HG03354 (cell line): ENCODE measurements around the gene YAF2.
"Not testable (repeated sequence)": the region's sequence is repeated elsewhere in the genome, so short reads cannot be mapped to it uniquely, and the experiment has no call there.

Experiments used
- ATAC-seq: cut with Tn5 transposase; IDR thresholded peaks from one replicate; pipeline ENCODE4 v1.9.1; 2021; ENCODE audit warnings: mild to moderate bottlenecking; ENCODE audit not compliant: unreplicated experiment, poor library complexity, severe bottlenecking

YAF2 gene

DNA sequence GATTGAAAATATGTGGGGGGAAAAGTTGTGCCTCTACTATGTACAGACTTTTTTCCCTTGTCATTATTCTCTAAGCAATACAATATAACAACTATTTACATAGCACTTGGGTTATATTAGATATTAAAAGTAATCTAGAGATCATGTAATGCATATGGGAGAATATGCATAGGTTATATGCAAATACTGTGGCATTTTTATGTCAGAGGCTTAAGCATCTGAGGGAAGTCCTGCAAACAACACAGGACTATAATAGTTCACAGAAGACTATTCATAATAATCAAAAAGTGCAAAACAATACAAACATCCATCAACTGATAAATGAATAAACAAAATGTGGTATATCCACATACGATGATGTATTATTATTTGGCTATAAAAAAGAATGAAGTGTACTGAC is 33.7 kb downstream of the YAF2 start:
- no peak for ATAC-seq

DNA sequence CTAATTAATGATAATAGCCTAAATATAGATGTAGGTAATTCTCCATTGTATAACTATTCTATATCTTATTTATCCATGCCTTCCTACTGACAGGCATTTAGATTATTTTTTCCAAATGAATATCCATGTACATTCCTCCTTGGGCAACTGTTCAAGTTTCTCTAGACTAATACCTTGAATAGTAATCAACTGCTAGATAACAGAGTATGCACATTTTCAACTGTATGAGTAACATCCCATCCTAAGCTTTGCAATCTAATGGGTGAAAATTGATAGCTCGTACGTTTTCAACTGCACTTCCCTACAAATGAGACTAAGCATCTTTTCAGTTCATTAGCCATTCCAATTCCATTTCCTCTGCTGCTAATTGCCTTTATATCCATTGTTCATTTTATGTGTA is 37.0 kb downstream of the YAF2 start:
- ATAC-seq, result no peak

DNA sequence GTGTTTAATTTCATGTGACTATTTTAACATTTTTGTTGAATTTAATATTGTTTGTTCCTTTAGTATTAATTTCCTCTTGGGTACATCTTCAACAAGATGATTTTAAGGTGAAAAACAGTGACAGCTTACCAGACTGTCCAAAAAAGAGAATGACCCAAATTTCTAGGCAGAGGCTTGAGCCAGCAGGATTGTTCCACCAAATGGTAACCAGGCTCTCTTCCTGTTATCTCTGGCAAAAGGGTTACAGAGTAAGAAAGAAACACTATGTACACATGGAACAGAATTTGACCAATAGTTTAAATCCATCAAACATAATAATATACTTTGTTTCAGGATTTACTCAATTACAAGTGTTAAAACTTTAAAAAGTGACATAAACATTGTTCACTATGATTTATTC is 39.0 kb downstream of the YAF2 start:
- ATAC-seq, result no peak

DNA sequence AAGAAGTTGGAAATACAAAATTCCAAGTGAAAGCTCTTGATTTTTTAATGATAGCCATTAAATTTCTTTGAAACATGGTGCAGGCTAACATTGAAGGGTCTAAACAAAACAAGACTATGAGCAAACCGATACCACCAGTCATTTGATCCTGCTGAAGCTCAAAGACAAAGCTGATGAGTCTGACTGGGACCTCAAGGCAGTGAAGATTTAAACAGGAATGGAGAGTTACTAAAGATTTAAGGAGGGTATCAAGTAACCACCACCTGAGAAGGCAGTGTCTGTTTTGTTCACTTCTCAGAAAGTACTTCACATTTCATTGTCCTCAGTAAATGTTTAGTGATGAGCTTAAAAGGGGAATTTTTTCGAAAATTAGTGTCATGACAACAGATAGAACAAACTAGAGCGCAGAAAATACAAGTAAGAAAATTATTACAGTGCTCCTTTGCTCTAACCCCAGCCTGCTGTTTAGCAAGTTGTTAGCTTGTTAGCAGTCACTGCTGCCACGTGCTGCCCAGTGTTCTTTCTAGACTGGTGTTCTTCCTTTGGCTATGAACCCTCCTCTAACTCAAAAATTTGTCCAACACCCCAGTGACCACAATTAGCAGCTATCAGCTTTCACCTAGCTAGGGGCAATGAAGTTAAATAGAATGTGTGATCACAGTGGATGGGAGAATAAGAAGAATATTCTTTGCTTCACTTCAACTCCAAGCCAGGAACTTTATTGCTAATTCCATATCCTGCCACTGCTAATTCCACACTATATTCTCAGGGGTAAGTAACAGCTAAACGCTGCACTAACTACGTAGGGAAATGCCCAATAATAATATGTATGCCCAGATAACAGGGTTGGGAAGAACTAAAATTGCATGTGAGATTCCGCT is 41.1 kb downstream of the YAF2 start:
- ATAC-seq, result no peak

DNA sequence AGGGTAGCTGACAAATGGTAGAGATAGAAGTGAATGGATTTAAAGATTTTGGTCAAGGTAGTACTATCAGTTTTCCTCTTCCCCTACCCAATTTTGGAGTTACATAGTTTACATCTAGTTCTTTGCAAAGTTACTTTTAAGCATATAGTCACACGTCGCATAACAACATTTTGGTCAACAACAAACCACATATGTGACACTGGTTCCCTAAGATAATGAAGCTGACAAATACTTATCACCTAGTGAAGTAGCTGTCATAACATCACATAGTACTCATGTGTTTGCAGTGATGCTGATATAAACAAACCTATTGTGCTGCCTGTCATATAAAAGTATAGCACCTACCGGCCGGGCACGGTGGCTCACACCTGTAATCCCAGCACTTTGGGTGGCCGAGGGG is 45.4 kb downstream of the YAF2 start:
- ATAC-seq, result no peak

DNA sequence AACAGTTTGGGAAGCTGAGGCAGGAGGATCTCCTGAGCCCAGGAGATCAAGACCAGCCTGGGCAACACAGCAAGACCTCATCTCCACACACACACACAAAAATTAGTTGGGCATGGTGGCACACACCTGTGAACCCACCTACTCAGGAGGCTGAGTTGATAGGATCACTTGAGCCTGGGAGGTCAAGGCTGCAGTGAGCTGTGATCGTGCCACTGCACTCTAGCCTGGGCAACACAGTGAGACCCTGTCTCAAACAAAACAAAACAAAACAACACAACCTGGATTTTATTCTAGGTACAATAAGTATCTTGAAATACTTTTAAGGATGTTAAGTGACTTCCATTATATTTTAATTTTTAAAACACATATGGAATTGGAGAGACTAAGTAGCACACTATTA is 45.8 kb downstream of the YAF2 start:
- ATAC-seq, result no peak

DNA sequence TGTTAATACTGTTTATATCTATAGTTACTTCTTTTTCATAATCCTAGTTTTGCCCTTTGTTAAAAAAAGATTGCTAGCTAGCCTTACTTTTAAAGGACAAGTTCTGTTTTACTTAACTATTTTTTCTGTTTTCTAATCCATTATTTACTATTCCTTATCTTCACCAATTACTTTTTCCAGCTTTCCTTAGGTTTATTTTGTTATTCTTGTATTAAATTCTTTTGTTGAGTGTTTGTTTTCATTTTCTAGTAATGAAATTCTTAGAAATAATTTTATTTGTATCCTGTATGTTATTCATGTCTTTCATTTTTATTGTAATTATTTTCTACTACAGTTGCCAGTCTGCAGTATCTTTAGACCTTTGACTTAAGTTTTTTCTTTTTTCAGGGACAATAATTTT is 47.7 kb downstream of the YAF2 start:
- no peak for ATAC-seq

DNA sequence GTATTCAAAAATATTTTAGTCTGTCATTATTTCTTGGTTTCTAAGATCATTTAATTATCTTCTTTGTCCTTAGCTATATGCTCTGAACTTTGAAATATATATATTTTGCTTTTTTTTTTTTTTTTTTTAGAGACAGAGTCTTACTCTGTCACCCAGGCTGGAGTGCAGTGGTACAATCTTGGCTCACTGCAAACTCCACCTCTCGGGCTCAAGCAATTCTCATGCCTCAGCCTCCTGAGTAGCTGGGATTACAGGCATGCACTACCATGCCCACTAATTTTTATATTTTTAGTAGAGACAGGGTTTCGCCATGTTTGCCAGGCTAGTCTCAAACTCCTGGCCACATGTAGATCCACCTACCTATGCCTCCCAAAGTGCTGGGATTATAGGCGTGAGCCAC is 49.8 kb downstream of the YAF2 start:
- not testable (repeated sequence) for ATAC-seq

DNA sequence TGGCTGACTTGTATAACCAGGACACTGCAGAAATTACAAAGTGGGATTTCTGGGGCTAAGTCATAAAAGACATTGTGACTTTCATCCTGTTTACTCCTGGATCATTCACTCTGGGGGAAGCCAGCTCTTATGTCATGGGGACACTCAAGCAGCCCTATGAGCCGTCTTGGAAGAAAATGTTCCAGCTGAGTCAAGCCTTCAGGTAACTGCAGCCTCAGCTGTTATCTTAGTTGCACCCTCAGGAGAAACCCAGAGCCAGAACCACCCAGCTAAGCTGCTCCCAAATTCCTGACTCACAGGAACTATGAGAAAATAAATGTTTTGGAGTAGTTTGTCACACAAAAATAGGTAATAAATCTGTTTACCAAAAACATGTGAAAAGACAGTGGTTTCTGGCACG is 50.2 kb downstream of the YAF2 start:
- no peak for ATAC-seq

DNA sequence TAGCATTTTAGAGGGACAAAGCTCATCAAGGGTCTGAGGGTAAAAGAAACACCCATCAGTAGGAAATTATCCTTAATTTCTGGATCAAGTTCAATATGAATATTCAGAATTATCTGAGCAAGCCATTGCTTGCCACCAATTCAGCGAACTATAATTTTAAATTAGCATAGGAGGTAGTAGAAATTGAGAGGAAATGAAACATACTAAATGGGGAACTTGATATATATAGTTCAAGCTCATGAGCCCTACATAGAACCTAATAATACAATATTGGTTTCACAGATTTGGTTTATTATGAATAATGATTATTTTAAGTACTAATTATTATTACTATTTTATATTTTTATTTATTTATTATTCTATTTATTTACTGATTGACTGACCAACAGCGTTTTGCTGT is 51.3 kb downstream of the YAF2 start:
- no peak for ATAC-seq

DNA sequence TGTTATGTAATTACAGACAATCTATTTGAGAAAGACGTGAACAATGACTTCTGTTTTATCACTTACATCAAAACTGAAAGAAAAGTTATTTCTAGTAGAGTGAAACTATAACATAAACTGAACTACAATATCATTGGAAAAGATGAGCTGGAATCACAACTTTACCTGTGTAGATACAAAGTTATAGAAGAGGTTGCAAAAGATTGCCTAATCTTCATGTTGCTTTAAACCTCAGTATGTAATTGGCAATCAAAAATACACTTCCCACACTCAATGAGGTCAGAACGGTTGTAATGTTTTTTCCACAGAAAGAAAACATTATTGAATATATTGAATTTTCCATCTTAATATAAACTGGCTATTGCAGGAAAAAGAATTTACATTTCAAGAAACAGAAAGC is 55.7 kb downstream of the YAF2 start:
- no peak for ATAC-seq

DNA sequence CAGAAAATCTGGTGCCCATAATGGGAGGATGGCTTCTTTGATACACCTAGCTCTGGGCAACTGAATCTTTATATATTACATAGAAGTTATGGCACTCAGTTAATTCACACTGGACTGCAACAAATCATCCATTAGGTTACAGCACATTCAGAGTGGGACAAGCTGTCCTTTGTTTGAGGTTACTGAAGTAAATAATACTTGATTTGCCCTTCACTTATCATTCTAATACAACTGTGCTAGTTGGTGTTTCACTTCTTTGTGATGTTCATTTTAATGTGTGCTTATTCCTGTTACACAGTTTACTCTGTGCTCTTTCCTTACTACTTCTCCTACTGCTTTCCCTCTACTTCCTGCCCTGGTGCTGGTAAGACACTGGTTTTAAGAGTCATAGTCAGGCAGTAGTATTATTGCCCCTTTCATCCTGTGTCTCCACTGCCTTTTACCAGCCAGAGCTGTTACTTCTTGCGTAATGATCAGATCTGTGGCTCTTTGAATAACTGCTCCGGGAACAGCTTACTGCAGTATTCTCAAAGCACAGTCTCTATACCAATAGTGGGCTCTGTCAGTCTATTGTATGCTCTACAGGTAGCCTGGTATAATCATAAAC is 57.0 kb downstream of the YAF2 start:
- no peak for ATAC-seq

DNA sequence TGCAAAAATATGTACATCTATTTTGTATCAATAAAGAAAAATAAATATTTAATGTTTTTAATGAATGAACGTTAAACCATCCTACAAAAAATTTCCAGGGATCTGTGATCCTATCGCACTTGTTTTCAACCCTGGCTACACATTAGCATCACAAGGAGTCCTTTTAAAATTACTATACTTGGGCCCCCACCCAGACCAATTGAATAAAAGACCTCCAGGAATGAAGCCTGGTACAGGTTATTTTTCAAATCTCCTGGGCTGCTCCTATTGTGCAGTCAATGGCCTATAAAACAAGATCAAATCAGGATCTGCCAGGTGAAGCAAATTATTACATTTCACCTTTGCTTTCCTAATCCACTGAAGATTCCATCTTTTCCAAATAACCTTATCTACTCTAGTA is 59.9 kb downstream of the YAF2 start:
- ATAC-seq, result no peak

DNA sequence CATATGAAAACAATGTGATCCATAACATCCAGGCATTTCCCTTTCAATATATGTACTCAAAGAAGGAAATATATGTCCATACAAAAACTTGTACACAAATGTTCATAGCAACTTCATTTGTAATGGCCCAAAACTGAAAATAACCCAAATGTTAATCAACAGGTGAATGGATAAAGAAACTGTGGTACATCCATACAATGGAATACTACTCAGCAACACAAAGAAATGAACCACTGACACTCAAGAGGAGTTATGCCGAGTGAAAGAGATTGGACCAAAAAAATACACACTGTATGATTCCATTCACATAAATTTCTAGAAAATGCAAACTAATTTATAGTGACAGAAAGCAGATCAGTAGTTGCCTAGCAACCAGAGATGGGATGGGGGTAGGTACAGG is 63.1 kb downstream of the YAF2 start:
- ATAC-seq, result no peak

DNA sequence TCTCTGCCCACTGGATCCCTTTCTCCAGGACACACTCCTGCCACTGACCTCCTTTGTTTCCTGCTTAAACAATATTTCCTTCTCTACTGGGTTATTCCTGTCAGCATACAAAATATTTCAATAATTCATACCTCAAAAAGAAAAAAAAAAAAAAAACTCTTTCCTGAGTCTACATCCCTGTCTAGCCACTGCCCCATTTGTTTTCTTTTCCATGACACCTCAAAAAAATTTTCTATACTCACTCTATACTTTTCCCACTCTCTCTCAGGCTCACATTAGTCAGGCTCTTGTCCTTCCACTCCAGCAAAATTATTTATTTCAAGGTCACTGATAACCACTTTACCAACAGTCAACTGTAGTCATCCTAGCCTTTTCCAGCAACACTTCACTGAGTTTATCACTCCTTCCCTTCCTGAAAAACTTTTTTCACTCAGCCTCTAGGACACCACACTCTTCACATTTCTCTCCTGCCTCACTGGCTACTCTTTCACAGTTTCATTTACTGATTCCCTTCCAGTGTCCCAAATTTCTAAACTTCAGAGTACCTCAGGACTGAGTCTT is 64.0 kb downstream of the YAF2 start:
- no peak for ATAC-seq

DNA sequence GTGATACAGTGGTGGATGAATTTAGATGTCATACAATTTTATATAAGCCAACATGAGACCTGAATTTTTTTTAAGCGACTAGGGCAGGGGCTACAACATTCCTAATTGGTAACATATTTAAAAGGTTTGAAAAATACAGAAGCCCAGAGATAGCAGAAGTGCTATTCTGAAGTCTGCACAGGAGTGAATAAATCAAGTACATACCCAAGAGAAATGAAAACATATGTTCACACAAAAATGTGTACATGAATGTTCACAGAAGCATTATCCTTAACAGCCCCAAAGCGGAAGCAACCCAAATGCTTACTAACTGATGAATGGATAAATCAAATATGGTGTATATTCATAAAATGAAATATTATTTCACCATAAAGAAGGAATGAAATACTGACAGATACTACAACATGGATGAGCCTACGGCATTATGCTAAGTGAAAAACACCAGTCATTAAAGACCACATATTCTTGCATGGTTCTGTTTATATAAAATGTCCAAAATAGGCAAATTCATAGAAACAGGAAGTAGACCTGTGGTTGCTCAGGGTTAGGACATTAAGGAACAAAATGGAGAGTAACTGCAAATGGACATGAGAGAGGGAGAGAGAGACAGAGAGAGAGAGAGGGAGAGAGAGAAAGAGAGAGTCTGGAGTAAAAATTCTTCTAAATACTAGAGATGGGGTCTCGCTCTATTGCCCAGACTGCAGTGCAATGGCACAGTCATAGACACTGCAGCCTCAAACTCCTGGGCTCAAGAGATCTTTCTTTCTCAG is 65.4 kb downstream of the YAF2 start:
- no peak for ATAC-seq

DNA sequence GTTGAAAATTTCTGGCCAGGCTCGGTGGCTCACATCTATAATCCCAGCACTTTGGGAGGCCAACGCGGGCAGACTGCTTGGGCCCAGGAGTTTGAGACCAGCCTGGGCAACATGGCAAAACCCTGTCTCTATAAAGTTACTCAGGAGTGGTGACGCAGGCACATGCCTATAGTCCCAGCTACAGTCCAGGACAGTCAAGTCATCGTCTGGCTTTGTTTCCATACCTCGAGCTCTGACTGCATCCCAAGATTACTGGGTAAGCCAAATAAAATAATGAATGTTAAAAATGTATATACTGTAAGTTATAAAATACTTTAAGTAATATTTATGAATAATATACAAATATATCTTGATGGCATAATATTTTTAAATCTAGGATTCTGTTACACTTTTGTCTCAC is 70.3 kb downstream of the YAF2 start:
- no peak for ATAC-seq

DNA sequence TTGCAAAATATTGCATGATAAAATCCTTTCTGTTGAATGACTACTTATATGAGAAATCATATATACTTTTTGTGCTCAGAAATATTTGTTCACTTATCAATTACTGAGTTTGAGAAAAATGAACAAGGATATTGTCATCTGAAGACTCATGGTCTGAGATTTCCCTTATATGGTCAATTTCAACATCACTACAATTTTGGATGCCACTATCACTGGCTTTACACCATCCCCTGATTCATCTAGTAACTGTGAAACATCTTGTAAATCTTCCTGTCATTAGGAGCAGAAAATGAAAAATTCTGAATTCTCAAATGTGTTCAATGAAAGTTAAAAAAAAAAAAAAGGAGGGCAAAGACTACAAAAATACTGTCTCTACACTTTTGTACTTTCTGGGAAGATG is 71.5 kb downstream of the YAF2 start:
- no peak for ATAC-seq

DNA sequence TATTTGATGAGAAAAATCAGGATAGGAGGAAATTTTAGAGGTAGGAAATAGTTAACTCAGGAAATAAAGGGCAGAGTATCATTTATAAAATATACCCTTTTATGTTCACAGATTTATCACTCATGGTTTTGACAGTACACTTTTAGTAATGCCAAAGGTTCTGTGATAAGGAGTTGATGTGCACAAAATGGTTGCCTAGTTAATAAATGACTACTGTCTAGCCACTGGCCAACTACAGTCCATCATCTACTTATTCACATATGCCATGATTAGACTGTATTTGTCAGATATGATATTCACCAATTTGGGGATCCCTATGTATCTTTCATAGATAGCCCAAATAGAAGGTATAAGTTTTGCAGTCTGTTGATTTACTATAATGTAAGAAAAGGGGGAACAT is 74.1 kb downstream of the YAF2 start:
- no peak for ATAC-seq

DNA sequence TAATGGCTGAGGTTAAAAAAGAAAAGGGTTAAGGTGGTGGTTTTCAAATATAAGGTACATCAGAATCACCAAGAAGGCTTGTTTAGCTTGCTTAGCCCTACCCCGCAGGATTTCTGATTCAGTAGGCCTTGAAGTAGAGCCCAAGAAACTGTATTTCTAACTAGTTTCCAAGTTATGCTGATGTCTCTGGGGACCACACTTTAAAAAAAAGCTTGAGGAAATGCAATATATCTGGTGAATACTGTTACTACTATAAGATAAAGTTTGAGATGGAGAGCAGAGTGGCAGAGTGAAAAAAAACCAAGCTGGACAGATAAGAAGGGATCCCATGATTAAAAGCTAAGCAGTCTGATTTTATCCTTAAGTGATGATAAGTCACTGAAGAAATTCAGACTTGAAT is 75.1 kb downstream of the YAF2 start:
- no peak for ATAC-seq

DNA sequence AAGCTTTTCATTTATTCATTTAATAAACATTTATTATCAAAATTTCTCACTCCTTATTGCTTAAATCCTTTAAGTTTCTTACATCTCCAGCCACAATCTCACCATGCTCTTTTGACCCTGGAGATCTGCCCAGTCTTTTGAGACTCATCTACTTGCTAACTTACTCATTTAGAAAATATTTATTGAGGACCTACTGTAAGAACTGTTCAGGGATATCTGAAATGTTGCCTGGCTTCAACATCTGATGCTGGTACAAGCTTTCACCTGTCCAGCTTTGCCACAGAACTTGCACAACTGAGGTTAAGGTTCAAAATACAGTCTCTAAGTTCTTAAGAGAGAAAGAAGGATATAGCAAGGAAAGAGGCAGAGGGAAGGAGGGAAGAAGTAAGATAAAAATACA is 75.9 kb downstream of the YAF2 start:
- no peak for ATAC-seq
